GM21717 (cell line): ENCODE results near the gene GRID2IP.
"Not testable (repeated sequence)": the region's sequence is repeated elsewhere in the genome, so short reads cannot be mapped to it uniquely, and the experiment has no call there.

ENCODE experiments used
- ATAC-seq: cut with Tn5 transposase; IDR thresholded peaks from one replicate; pipeline ENCODE4 v1.9.1; 2021; ENCODE audit warnings: mild to moderate bottlenecking, moderate library complexity; ENCODE audit not compliant: unreplicated experiment

GRID2IP gene

GRCh38 chr7:6551016-6551511 lies at the start of gene GRID2IP:
GRID2IP (minus strand) TSS chr7:6551461; CDS start chr7:6551436, 25 bp downstream.
- no peak for ATAC-seq

- ATAC-seq = no peak
These were observed 48.8 kb upstream of the GRID2IP start for GRCh38 chr7:6600093-6600492.

GRCh38 chr7:6590645-6591110 lies 39.4 kb upstream of the GRID2IP start:
- no peak for ATAC-seq

GRCh38 chr7:6589829-6590644 lies 38.8 kb upstream of the GRID2IP start, which contains the start of gene INTS15:
INTS15 (plus strand) TSS chr7:6590021; CDS start chr7:6590284, 263 bp downstream.
- peak; percentile 90 for ATAC-seq

- no peak for ATAC-seq
These were observed 38.0 kb upstream of the GRID2IP start for GRCh38 chr7:6589151-6589828.

- ATAC-seq = no peak
These were observed 37.3 kb upstream of the GRID2IP start for GRCh38 chr7:6588566-6588965.

- ATAC-seq = not testable (repeated sequence)
These were observed 34.6 kb upstream of the GRID2IP start for GRCh38 chr7:6585746-6586432.

GRCh38 chr7:6579446-6579845 lies 28.2 kb upstream of the GRID2IP start:
- ATAC-seq = no peak

GRCh38 chr7:6578114-6579084 lies 27.1 kb upstream of the GRID2IP start:
- no peak for ATAC-seq

GRCh38 chr7:6577369-6578113 lies 26.3 kb upstream of the GRID2IP start, which contains the start of gene ZDHHC4:
ZDHHC4 (plus strand) TSS chr7:6577454; CDS start chr7:6580562, 3,108 bp downstream.
- peak; percentile 97 for ATAC-seq

GRCh38 chr7:6576867-6577368 lies 25.7 kb upstream of the GRID2IP start:
- not testable (repeated sequence) for ATAC-seq

- ATAC-seq = no peak
These were observed 25.0 kb upstream of the GRID2IP start for GRCh38 chr7:6576024-6576866.

GRCh38 chr7:6575281-6576023 lies 24.2 kb upstream of the GRID2IP start:
- no peak for ATAC-seq

- ATAC-seq = peak; percentile 63
These were observed 20.0 kb upstream of the GRID2IP start for GRCh38 chr7:6571160-6571779.

- ATAC-seq = no peak
These were observed 16.6 kb upstream of the GRID2IP start for GRCh38 chr7:6567886-6568285.

GRCh38 chr7:6565655-6566054 lies 14.4 kb upstream of the GRID2IP start:
- no peak for ATAC-seq
